Activated T-helper 9 cell treated with anti-CD3 and anti-CD28 coated beads, Interleukin-2, amount 50 U/mL, for 16 hours (primary cell): ENCODE measurements around the gene ZIC1.

ENCODE experiments used
- DNase-seq: peaks from one replicate; pipeline ENCODE4 v3.0.0-alpha.2; 2020; ENCODE audit warnings: low read depth

The ZIC1 gene

GRCh38 chr3:147410116-147410525 is 956 bp downstream of the ZIC1 start:
- DNase-seq, result no peak

- DNase-seq, result no peak
Observed at GRCh38 chr3:147410526-147411237, 1.5 kb downstream of the ZIC1 start.

GRCh38 chr3:147411238-147411814 is 2.2 kb downstream of the ZIC1 start:
- DNase-seq, result no peak

GRCh38 chr3:147411815-147412241 is 2.7 kb downstream of the ZIC1 start:
- DNase-seq, result no peak

- DNase-seq, result no peak
Observed at GRCh38 chr3:147412261-147412916, 3.2 kb downstream of the ZIC1 start.

- DNase-seq, result no peak
Observed at GRCh38 chr3:147412917-147413685, 3.9 kb downstream of the ZIC1 start.

GRCh38 chr3:147413686-147414389 is 4.7 kb downstream of the ZIC1 start:
- no peak for DNase-seq

- no peak for DNase-seq
Observed at GRCh38 chr3:147414390-147415138, 5.4 kb downstream of the ZIC1 start.

- DNase-seq, result no peak
Observed at GRCh38 chr3:147415286-147415685, 6.1 kb downstream of the ZIC1 start.

- DNase-seq, result no peak
Observed at GRCh38 chr3:147415874-147416273, 6.7 kb downstream of the ZIC1 start.

- DNase-seq, result no peak
Observed at GRCh38 chr3:147416931-147417330, 7.8 kb downstream of the ZIC1 start.

GRCh38 chr3:147417551-147418295 is 8.6 kb downstream of the ZIC1 start:
- no peak for DNase-seq

- no peak for DNase-seq
Observed at GRCh38 chr3:147418371-147418781, 9.2 kb downstream of the ZIC1 start.

- DNase-seq, result no peak
Observed at GRCh38 chr3:147418808-147419701, 9.9 kb downstream of the ZIC1 start.

GRCh38 chr3:147419781-147420224 is 10.6 kb downstream of the ZIC1 start:
- no peak for DNase-seq

- no peak for DNase-seq
Observed at GRCh38 chr3:147420353-147421183, 11.4 kb downstream of the ZIC1 start.

GRCh38 chr3:147421184-147421912 is 12.2 kb downstream of the ZIC1 start:
- no peak for DNase-seq

GRCh38 chr3:147422196-147422595 is 13.0 kb downstream of the ZIC1 start:
- no peak for DNase-seq
